Fibroblast of villous mesenchyme (primary cell): ENCODE measurements around the gene AIRE. TPM values are rescaled to one million over a fixed set of nuclear protein-coding genes. Genes with fewer than 3 reads are reported as not detected.

Experiments used
- DNase-seq: peaks from one replicate; pipeline ENCODE4 v3.0.0-alpha.2; 2010; ENCODE audit warnings: low read depth
- H3K4me3 ChIP-seq: 2 replicates; pipeline ENCODE4 v1.5.1; 2011; ENCODE audit warnings: low read depth, mild to moderate bottlenecking, low read length
- CTCF ChIP-seq: IDR thresholded peaks from 2 replicates; pipeline ENCODE4 v1.5.1; 2012; ENCODE audit warnings: low read depth, mild to moderate bottlenecking, low read length; ENCODE audit not compliant: insufficient read depth
- total RNA-seq: library from RNA; depleted of rRNA; stranded (reverse); fragments of >200 nt; gene quantifications from 2 replicates; pipeline ENCODE4 v1.2.3, GENCODE V29; 2012

The AIRE gene
- total RNA-seq, 1 donor: not detected

GRCh38 chr21:44283948-44284347, 1.7 kb upstream of the AIRE start:
- no peak overlapping the region for H3K4me3 ChIP-seq
- TF ChIP-seq CTCF: no peak
- no peak for DNase-seq

- no peak for DNase-seq
- no peak for TF ChIP-seq CTCF
- no peak overlapping the region for H3K4me3 ChIP-seq
Observed at GRCh38 chr21:44286086-44286715, 525 bp downstream of the AIRE start.

DNA sequence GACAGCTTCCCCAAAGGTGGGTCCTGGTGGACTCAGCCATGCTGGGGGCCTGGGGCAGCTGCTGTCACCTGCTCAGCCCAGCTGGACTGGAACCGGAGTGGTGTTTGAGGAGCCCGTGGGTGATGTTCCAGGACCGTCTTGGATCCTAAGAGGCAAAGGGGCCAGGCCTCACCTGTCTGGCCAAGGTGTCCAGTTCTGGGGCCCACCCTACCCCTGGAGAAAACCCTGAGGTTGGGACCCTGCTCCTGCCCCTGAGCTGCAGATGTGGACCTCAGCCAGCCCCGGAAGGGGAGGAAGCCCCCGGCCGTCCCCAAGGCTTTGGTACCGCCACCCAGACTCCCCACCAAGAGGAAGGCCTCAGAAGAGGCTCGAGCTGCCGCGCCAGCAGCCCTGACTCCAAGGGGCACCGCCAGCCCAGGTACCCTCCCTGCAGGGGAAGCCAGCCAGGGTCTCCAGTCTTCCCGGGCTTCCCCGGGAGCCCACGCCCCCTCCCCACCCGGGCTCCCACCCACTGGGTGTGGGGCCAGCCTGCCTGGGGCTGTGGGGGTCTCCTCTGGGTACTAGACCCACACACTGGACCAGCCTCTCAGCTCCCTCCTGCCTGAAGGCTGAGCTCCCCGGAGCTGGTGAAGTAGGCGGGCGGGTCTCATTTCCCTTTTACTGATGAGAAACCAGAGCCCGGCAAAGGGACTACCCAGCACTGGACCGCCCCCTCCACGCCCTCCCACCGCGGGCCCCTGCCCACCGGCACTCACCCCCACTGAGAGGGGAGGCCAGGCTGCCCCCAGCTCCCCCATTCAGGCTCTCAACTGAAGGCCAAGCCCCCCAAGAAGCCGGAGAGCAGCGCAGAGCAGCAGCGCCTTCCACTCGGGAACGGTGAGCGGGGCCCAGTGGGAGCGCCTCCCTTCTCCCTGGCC, 1.3 kb downstream of the AIRE start:
- DNase-seq: no peak
- no peak overlapping the region for H3K4me3 ChIP-seq
- TF ChIP-seq CTCF: no peak

GRCh38 chr21:44288251-44289110, 2.8 kb downstream of the AIRE start:
- TF ChIP-seq CTCF: no peak
- DNase-seq: no peak
- H3K4me3 ChIP-seq: no peak overlapping the region

DNA sequence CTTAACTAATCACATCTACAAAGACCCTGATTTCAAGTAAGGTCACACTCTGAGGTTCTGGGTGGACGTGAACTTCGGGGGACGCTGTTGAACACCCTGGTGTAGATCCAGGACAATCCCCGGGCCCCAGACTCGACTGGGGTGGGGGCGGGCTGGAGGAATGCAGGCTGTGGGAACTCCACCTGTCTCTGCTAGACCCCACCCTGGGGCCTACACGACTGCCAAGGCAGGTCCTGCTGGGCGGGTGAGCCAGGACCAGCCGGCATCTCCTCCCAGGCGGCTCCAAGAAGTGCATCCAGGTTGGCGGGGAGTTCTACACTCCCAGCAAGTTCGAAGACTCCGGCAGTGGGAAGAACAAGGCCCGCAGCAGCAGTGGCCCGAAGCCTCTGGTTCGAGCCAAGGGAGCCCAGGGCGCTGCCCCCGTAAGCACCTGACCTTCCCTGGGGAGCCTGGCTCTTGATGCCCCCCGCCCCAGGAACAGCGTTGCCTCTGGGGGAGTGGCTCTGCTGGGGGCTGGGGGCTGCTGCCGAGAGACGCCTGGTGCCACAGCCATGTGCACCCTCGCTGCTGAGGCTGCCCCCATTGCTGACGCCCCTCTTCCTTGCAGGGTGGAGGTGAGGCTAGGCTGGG, 3.8 kb downstream of the AIRE start:
- no peak overlapping the region for H3K4me3 ChIP-seq
- TF ChIP-seq CTCF: no peak
- DNase-seq: no peak
